ENCODE measurements around the gene NFKBIZ. TPM values are rescaled to one million over a fixed set of nuclear protein-coding genes. Genes with fewer than 3 reads are reported as not detected.
A peak's percentile ranks its signal among the peaks of the same experiment; 100 is the strongest.

Gene NFKBIZ
- total RNA-seq, 2 donors from 2014 or later = 206 to 225 TPM

- Histone ChIP-seq H3K27me3 (replicated peaks; ENCODE audit: insufficient read depth) (no peaks in the 10 kb centered on the region), H3K9me3 (no peaks in the 10 kb centered on the region), H3K27ac (peak overlapping the region; percentile 97 to 99), H3K4me1 (ENCODE audit: control insufficient read depth in 1 of 2, low read depth in 2 of 2) (peaks cover 49 to 59% of the 10 kb centered on the region in 2 donors), H3K4me3 (peak overlapping the region; percentile 83), H3K36me3 (peaks cover 53% of the 10 kb centered on the region)
- no peak for ATAC-seq (ENCODE audit: insufficient number of reproducible peaks, low FRiP score, low read depth)
- no peak for DNase-seq (ENCODE audit: low spot score)
- TF ChIP-seq CTCF (IDR thresholded peaks at IDR 0.05) = no peak
Measured at GRCh38 chr3:101851850-101852714, 2.8 kb downstream of the NFKBIZ start.

- DNase-seq (ENCODE audit: low spot score) = no peak
- peak overlapping the region in 1 of 2 donors; percentile 3 for H3K27ac ChIP-seq
- TF ChIP-seq CTCF (IDR thresholded peaks at IDR 0.05) = no peak
- H3K4me3 ChIP-seq = peak overlapping the region; percentile 83
- no peaks in the 10 kb centered on the region for H3K27me3 ChIP-seq (replicated peaks; ENCODE audit: insufficient read depth)
- H3K4me1 ChIP-seq (ENCODE audit: control insufficient read depth in 1 of 2, low read depth in 2 of 2) = peaks cover 55 to 64% of the 10 kb centered on the region in 2 donors
- peaks cover 62% of the 10 kb centered on the region for H3K36me3 ChIP-seq
- no peak for ATAC-seq (ENCODE audit: insufficient number of reproducible peaks, low FRiP score, low read depth)
- no peaks in the 10 kb centered on the region for H3K9me3 ChIP-seq
Measured at GRCh38 chr3:101852983-101853840, 3.9 kb downstream of the NFKBIZ start.

- H3K4me3 ChIP-seq = peak overlapping the region; percentile 83
- no peak for ATAC-seq (ENCODE audit: insufficient number of reproducible peaks, low FRiP score, low read depth)
- H3K9me3 ChIP-seq = no peaks in the 10 kb centered on the region
- peak overlapping the region; percentile 3 to 25 for H3K27ac ChIP-seq
- peaks cover 68% of the 10 kb centered on the region for H3K36me3 ChIP-seq
- TF ChIP-seq CTCF (IDR thresholded peaks at IDR 0.05) = no peak
- DNase-seq (ENCODE audit: low spot score) = no peak
- H3K27me3 ChIP-seq (replicated peaks; ENCODE audit: insufficient read depth) = no peaks in the 10 kb centered on the region
- H3K4me1 ChIP-seq (ENCODE audit: control insufficient read depth in 1 of 2, low read depth in 2 of 2) = peaks cover 55 to 60% of the 10 kb centered on the region in 2 donors
Measured at GRCh38 chr3:101853982-101854381, 4.7 kb downstream of the NFKBIZ start.

DNA sequence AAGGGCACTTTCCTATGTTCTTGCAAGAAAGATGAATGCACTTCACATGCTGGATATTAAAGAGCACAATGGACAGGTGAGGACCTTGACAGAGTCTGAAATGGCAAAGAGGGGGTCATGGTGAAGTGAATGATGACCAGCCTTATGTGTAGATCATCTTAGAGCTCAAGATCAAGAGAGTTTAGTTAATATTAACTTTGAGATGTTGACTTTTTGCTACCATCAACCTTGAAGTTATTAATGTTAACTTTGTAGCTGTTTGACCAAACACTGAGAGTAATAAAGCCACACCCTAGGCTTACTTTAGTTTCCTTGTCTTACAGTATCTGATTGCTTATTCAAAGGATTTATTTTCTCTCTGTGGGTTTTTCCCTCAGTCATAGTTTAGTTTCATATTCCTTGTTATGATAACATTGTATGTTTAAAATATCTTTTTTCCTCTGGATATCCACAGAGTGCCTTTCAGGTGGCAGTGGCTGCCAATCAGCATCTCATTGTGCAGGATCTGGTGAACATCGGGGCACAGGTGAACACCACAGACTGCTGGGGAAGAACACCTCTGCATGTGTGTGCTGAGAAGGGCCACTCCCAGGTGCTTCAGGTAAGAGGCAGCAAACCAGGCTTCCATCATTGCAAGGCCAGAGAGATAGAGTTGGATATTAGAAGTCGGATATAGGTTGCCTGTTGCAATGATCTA, 5.4 kb downstream of the NFKBIZ start:
- DNase-seq (ENCODE audit: low spot score) (no peak), ATAC-seq (ENCODE audit: insufficient number of reproducible peaks, low FRiP score, low read depth) (no peak)
- Histone ChIP-seq H3K9me3 (no peaks in the 10 kb centered on the region), H3K27me3 (replicated peaks; ENCODE audit: insufficient read depth) (no peaks in the 10 kb centered on the region), H3K4me1 (ENCODE audit: control insufficient read depth in 1 of 2, low read depth in 2 of 2) (peaks cover 55 to 68% of the 10 kb centered on the region in 2 donors), H3K4me3 (peak overlapping the region; percentile 83), H3K27ac (peak overlapping the region; percentile 3 to 25), H3K36me3 (peaks cover 75% of the 10 kb centered on the region)
- TF ChIP-seq CTCF (IDR thresholded peaks at IDR 0.05) = no peak

All from thoracic aorta (tissue), 2 donors.